GM12878 (cell line): ENCODE measurements around the gene NGF. TPM values are rescaled to one million over a fixed set of nuclear protein-coding genes. Genes with fewer than 3 reads are reported as not detected.

Source experiments
- ATAC-seq: fragments of 200-7000 bp; cut with Tn5 transposase; 3 replicates; pipeline ENCODE4 v1.9.1; 2020; ENCODE audit warnings: mild to moderate bottlenecking, moderate library complexity
- BruUV-seq: library from RNA; stranded (reverse); fragments of 400-500 nt; replicated peaks from 2 replicates; lab custom pipeline; 2021; lab: Mats Ljungman, UMichigan
- CTCF ChIA-PET: fragments of 300-600 bp; sonication (Branson Sonifier 250); formaldehyde crosslinking; extraction: SDS; loops from one replicate; lab custom pipeline; 2021; ENCODE audit warnings: inconsistent platforms; lab: Yijun Ruan, JAX
- POLR2A ChIA-PET: fragments of 350-600 bp; formaldehyde crosslinking; extraction: SDS; loops from one replicate; lab custom pipeline; 2021; ENCODE audit warnings: inconsistent platforms; lab: Charles Lee
- RAD21 ChIA-PET: fragments of 300-600 bp; sonication (Branson Sonifier 250); formaldehyde crosslinking; loops from one replicate; lab custom pipeline; 2023; ENCODE audit warnings: antibody characterized with exemption; ENCODE audit not compliant: unreplicated experiment; lab: Charles Lee
- SMC1A ChIA-PET: fragments of 300-600 bp; sonication (Branson Sonifier 250); formaldehyde crosslinking; loops from one replicate; lab custom pipeline; 2023; ENCODE audit not compliant: unreplicated experiment, uncharacterized antibody; lab: Charles Lee
- DNase-seq: peaks from one replicate; pipeline ENCODE4 v3.0.0-alpha.2; 2011; ENCODE audit warnings: low read depth, low spot score
- FAIRE-seq: peaks from 3 replicates; lab custom pipeline; 2011; peaks lifted over from hg19 to GRCh38; lab: Jason Lieb, UNC
- H2AFZ ChIP-seq: 2 replicates; pipeline ENCODE4 v1.6.0; 2011; ENCODE audit warnings: low read depth, low read length, control low read depth; ENCODE audit not compliant: control insufficient read depth
- H3K27ac ChIP-seq: 2 replicates; pipeline ENCODE4 v1.5.1; 2011; ENCODE audit warnings: control low read depth; ENCODE audit not compliant: control insufficient read depth, insufficient read depth
- H3K27me3 ChIP-seq, 2 experiments: replicated peaks in 1 of 2; 2 replicates each; pipeline versions ENCODE4 v1.6.0 to v1.6.1; 2011; ENCODE audit warnings: low read length in 1 of 2; ENCODE audit not compliant: control insufficient read depth in 2 of 2, insufficient read depth in 2 of 2
- H3K36me3 ChIP-seq, 2 experiments: 2 replicates each; pipeline ENCODE4 v1.5.1; 2011; ENCODE audit warnings: low read length in 1 of 2; ENCODE audit not compliant: control insufficient read depth in 2 of 2, insufficient read depth in 2 of 2
- H3K4me1 ChIP-seq: 2 replicates; pipeline ENCODE4 v1.6.1; 2011; ENCODE audit warnings: mild to moderate bottlenecking, low read length, moderate library complexity, mixed read lengths; ENCODE audit not compliant: control insufficient read depth, insufficient read depth
- H3K4me2 ChIP-seq: 2 replicates; pipeline ENCODE4 v1.6.0; 2011; ENCODE audit warnings: control low read depth; ENCODE audit not compliant: control insufficient read depth, insufficient read depth
- H3K4me3 ChIP-seq: fragments of 200-600 bp; sonication (generic); 2 replicates; pipeline ENCODE4 v1.5.1; 2016
- H3K79me2 ChIP-seq: 2 replicates; pipeline ENCODE4 v1.6.0; 2011; ENCODE audit warnings: low read length; ENCODE audit not compliant: control insufficient read depth, insufficient read depth
- H3K9ac ChIP-seq: 2 replicates; pipeline ENCODE4 v1.8.0; 2011; ENCODE audit warnings: low read length, control low read depth, mixed read lengths; ENCODE audit not compliant: control insufficient read depth, insufficient read depth
- H3K9me3 ChIP-seq: replicated peaks from 3 replicates; pipeline ENCODE4 v1.5.1; 2011; ENCODE audit warnings: mild to moderate bottlenecking, low read length; ENCODE audit not compliant: control insufficient read depth, insufficient read depth
- H4K20me1 ChIP-seq: 2 replicates; pipeline ENCODE4 v1.6.0; 2011; ENCODE audit not compliant: control insufficient read depth, insufficient read depth
- CREM ChIP-seq: IDR thresholded peaks from 2 replicates; pipeline ENCODE4 v1.6.1; 2014; ENCODE audit warnings: antibody characterized with exemption, low read depth
- IRF4 ChIP-seq: IDR thresholded peaks from 2 replicates; pipeline ENCODE4 v1.6.1; 2011; ENCODE audit warnings: low read depth, low read length
- LARP7 ChIP-seq: fragments of 450-650 bp; IDR thresholded peaks from 2 replicates; pipeline ENCODE4 v1.6.1; 2017; ENCODE audit warnings: mild to moderate bottlenecking
- NFIC ChIP-seq: IDR thresholded peaks from 2 replicates; pipeline ENCODE4 v1.6.1; 2012; ENCODE audit warnings: low read depth, mild to moderate bottlenecking, inconsistent platforms, low read length, moderate library complexity
- POLR2A ChIP-seq: IDR thresholded peaks from 2 replicates; pipeline ENCODE4 v1.6.1; 2011; ENCODE audit warnings: low read depth, mild to moderate bottlenecking, low read length
- POU2F2 ChIP-seq: IDR thresholded peaks from 3 replicates; pipeline ENCODE4 v1.6.1; 2011; ENCODE audit warnings: low read depth, mild to moderate bottlenecking, low read length, borderline replicate concordance
- RCOR1 ChIP-seq: conservative IDR thresholded peaks from 2 replicates; pipeline ENCODE4 v1.6.1; 2012; ENCODE audit warnings: low read depth, low read length, improper control_type of control experiment
- SREBF2 ChIP-seq: IDR thresholded peaks from 2 replicates; pipeline ENCODE4 v1.6.1; 2012; ENCODE audit warnings: mild to moderate bottlenecking, low read length
- YY1 ChIP-seq: IDR thresholded peaks from 2 replicates; pipeline ENCODE4 v1.6.1; 2011; ENCODE audit warnings: low read depth, mild to moderate bottlenecking, low read length
- WGBS: methylation state at CpG from one replicate; pipeline ENCODE4 v1.1.6; 2016; ENCODE audit warnings: low lambda C conversion rate; ENCODE audit not compliant: insufficient replicate concordance, insufficient coverage; ENCODE audit errors: missing lambda C conversion rate; 5-methylcytosine and 5-hydroxymethylcytosine counted together
- in situ Hi-C: fragments of 300-500 bp; cut with MboI; formaldehyde crosslinking; loops from 9 replicates; pipeline ENCODE4 v1.14.3; 2018; ENCODE audit warnings: mixed read lengths
- intact Hi-C: fragments of 100-400 bp; cut with micrococcal nuclease; formaldehyde crosslinking; loops from one replicate; pipeline ENCODE4 v1.14.2; 2022; ENCODE audit not compliant: unreplicated experiment
- polyA plus RNA-seq, 11 experiments: library from polyadenylated mRNA; depleted of rRNA in 4 of 11; unstranded in 6 of 11; stranded (reverse) in 5 of 11; fragments of >200 nt; fragmentation: Nextera tagmentation in 4 of 11; fragmentation: Illumina TruSeq in 1 of 11; extraction: Ambion mirVana in 4 of 11; extraction: Trizol in 1 of 11; gene quantifications; 1 replicate in 1 of 11; 2 replicates in 10 of 11; pipeline versions ENCODE4 v1.2.1 to v1.2.3, GENCODE V29; 2011 to 2016; ENCODE audit warnings: inconsistent platforms in 2 of 11, missing spikeins in 2 of 11, low read depth in 1 of 11
- total RNA-seq, 4 experiments: library from RNA; depleted of rRNA in 3 of 4; stranded (reverse); fragments of >200 nt in 3 of 4; fragmentation: Illumina TruSeq in 1 of 4; extraction: Trizol in 1 of 4; gene quantifications; 2 replicates each; pipeline versions ENCODE4 v1.2.1 to v1.2.3, GENCODE V29; 2013 to 2021
- TF ChIP-seq, protein P1 (sequence below): fragments of 450-650 bp; IDR thresholded peaks from 2 replicates; pipeline ENCODE4 v1.6.1; 2017; ENCODE audit warnings: low read depth, mild to moderate bottlenecking, moderate library complexity
- TF ChIP-seq, protein P2 (sequence below): fragments of 450-650 bp; IDR thresholded peaks from 2 replicates; pipeline ENCODE4 v1.6.1; 2017; ENCODE audit warnings: mild to moderate bottlenecking, moderate library complexity

NGF gene
- total and polyA plus RNA-seq, 10 of the 15 experiments (the other 5 are each of a cell fraction or from before 2014, with no cell fraction given): not detected

DNA sequence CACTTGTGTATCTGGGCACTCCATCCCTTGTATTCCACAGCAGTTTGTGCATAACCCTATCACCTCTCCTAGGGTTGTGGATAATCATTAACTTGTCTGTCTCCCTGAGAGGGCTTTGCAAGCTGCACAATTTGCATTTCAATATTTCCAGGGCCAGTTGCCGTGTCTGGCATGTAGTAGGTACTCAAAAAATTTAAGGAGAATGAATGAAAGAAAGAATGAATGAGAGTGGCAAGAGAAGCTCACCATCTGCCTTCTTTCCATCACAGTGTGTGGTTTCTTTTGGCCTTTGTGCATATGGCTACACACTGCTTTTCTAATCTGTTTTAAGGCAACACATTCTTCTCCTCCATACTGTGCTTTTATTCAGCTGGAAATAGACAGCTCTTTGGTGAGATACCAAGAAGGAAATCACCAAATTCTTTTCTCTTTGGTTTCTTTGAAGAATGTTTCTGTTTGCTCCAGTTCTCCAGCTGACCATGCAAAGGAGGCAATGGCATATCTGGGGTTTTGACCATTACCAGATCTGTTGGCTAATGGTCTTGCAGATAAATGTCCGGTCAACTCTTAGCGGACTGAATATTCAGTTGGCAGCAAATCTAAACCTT, 49.4 kb downstream of the NGF start:
- ChIA-PET CTCF (interaction anchor here (1.7 kb wide), 1 partner anchor 13 kb away, joined by 5 read pairs; no protein-coding TSS in a partner anchor), RAD21 (no interaction called here), POLR2A (no interaction called here), SMC1A (no interaction called here)
- H3K79me2 ChIP-seq: no peaks in the 10 kb centered on the region
- no peak overlapping the region for H2AFZ ChIP-seq
- H3K27me3 ChIP-seq: no peaks in the 10 kb centered on the region; a peak in 1 of 4 replicates
- H4K20me1 ChIP-seq: no peaks in the 10 kb centered on the region
- H3K4me1 ChIP-seq: no peaks in the 10 kb centered on the region
- TF ChIP-seq POLR2A (no peak), SREBF2 (no peak), NFIC (no peak)
- FAIRE-seq (no peak), ATAC-seq (no peak), DNase-seq (no peak)
- no peak overlapping the region for H3K4me2 ChIP-seq
- intact Hi-C loops (no loop called here), in situ Hi-C loops (no loop called here)
- BruUV-seq: no TSS peak
- H3K4me3 ChIP-seq: no peak overlapping the region
- no peaks in the 10 kb centered on the region for H3K36me3 ChIP-seq
- no peaks in the 10 kb centered on the region for H3K9me3 ChIP-seq
- H3K9ac ChIP-seq: no peak overlapping the region
- WGBS: 65% methylated on average over 3 of the region's 3 CpGs
- no peak overlapping the region for H3K27ac ChIP-seq

DNA sequence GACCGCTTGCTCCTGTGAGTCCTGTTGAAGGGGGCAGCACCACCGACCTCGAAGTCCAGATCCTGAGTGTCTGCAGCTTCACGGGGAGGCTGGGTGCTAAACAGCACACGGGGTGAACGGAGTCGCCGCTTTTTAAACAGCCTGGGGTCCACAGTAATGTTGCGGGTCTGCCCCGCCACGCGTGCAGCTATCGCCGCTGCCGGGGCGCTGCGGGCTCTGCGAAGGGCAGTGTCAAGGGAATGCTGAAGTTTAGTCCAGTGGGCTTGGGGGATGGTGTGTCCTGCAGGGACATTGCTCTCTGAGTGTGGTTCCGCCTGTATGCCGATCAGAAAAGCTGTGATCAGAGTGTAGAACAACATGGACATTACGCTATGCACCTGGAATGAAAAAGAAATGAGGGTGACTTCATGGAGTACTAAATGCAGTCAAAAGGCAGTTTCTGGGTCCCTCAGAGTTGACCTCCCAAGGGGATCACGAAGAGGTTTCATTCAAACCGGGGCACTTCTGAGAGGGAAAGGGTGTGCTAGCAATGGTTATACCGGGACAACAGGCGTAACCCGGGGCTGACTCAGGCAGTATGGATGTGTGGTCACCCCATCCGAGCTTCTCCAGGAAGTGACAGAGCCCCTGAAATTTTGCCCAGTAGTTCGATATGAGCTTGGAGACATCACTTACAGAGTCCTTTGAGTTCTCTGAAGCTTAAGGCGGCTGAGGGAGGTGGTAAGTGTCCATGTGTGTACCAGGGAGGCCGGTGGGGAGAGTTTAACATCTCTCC, 51.4 kb downstream of the NGF start:
- CTCF ChIA-PET: no interaction called here
- TF ChIP-seq, protein P1, sequence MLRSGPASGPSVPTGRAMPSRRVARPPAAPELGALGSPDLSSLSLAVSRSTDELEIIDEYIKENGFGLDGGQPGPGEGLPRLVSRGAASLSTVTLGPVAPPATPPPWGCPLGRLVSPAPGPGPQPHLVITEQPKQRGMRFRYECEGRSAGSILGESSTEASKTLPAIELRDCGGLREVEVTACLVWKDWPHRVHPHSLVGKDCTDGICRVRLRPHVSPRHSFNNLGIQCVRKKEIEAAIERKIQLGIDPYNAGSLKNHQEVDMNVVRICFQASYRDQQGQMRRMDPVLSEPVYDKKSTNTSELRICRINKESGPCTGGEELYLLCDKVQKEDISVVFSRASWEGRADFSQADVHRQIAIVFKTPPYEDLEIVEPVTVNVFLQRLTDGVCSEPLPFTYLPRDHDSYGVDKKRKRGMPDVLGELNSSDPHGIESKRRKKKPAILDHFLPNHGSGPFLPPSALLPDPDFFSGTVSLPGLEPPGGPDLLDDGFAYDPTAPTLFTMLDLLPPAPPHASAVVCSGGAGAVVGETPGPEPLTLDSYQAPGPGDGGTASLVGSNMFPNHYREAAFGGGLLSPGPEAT: no peak
- no peak for TF ChIP-seq CREM
- TF ChIP-seq, protein P2, sequence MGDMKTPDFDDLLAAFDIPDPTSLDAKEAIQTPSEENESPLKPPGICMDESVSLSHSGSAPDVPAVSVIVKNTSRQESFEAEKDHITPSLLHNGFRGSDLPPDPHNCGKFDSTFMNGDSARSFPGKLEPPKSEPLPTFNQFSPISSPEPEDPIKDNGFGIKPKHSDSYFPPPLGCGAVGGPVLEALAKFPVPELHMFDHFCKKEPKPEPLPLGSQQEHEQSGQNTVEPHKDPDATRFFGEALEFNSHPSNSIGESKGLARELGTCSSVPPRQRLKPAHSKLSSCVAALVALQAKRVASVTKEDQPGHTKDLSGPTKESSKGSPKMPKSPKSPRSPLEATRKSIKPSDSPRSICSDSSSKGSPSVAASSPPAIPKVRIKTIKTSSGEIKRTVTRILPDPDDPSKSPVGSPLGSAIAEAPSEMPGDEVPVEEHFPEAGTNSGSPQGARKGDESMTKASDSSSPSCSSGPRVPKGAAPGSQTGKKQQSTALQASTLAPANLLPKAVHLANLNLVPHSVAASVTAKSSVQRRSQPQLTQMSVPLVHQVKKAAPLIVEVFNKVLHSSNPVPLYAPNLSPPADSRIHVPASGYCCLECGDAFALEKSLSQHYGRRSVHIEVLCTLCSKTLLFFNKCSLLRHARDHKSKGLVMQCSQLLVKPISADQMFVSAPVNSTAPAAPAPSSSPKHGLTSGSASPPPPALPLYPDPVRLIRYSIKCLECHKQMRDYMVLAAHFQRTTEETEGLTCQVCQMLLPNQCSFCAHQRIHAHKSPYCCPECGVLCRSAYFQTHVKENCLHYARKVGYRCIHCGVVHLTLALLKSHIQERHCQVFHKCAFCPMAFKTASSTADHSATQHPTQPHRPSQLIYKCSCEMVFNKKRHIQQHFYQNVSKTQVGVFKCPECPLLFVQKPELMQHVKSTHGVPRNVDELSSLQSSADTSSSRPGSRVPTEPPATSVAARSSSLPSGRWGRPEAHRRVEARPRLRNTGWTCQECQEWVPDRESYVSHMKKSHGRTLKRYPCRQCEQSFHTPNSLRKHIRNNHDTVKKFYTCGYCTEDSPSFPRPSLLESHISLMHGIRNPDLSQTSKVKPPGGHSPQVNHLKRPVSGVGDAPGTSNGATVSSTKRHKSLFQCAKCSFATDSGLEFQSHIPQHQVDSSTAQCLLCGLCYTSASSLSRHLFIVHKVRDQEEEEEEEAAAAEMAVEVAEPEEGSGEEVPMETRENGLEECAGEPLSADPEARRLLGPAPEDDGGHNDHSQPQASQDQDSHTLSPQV: no peak
- no peak for TF ChIP-seq YY1
- no peak for TF ChIP-seq LARP7
- TF ChIP-seq POU2F2: no peak
- TF ChIP-seq IRF4: no peak
- TF ChIP-seq RCOR1: no peak

More for the DNA sequence above, 51.4 kb downstream of the NGF start:
- Histone ChIP-seq H3K4me1 (no peaks in the 10 kb centered on the region), H3K4me3 (no peak overlapping the region), H3K27ac (no peak overlapping the region), H3K9ac (no peak overlapping the region), H3K79me2 (no peaks in the 10 kb centered on the region), H2AFZ (no peak overlapping the region), H3K9me3 (no peaks in the 10 kb centered on the region), H3K36me3 (no peaks in the 10 kb centered on the region), H4K20me1 (no peaks in the 10 kb centered on the region), H3K4me2 (no peak overlapping the region), H3K27me3 (no peaks in the 10 kb centered on the region; a peak in 1 of 4 replicates)
- ChIA-PET POLR2A (no interaction called here), SMC1A (no interaction called here), RAD21 (no interaction called here)
- ATAC-seq (no peak), FAIRE-seq (no peak), DNase-seq (no peak)
- in situ Hi-C loops (no loop called here), intact Hi-C loops (no loop called here)
- 59% methylated on average over 30 of the region's 30 CpGs for WGBS
- BruUV-seq: no TSS peak
